SK-N-SH treated with all-trans-retinoic acid at 6 μM for 48 hours (cell line): Measurements from ENCODE around the gene PAK6.

Source experiments
- ATAC-seq: fragments of 200-7000 bp; cut with Tn5 transposase; 3 replicates; pipeline ENCODE4 v1.9.1; 2020; ENCODE audit warnings: mild to moderate bottlenecking, moderate library complexity
- ARNTL ChIP-seq: fragments of 450-650 bp; formaldehyde crosslinking; IDR thresholded peaks from 2 replicates; pipeline ENCODE4 v1.5.0; 2020; ENCODE audit warnings: low read depth, mild to moderate bottlenecking, moderate library complexity, borderline replicate concordance
- BACH2 ChIP-seq: fragments of 250-450 bp; sonication (Bioruptor Pico); IDR thresholded peaks from 2 replicates; pipeline ENCODE4 v1.9.0; 2021; ENCODE audit warnings: mild to moderate bottlenecking, borderline replicate concordance
- CSDC2 ChIP-seq: fragments of 250-450 bp; sonication (Bioruptor Pico); IDR thresholded peaks from 2 replicates; pipeline ENCODE4 v1.5.0; 2020; ENCODE audit warnings: mild to moderate bottlenecking, moderate library complexity
- ESRRG ChIP-seq: fragments of 250-450 bp; sonication (Bioruptor Pico); IDR thresholded peaks from 2 replicates; pipeline ENCODE4 v1.6.1; 2021; ENCODE audit warnings: mild to moderate bottlenecking
- GLIS3 ChIP-seq: fragments of 250-450 bp; sonication (Bioruptor Pico); IDR thresholded peaks from 2 replicates; pipeline ENCODE4 v1.5.0; 2020; ENCODE audit warnings: mild to moderate bottlenecking, moderate library complexity
- ISL1 ChIP-seq: fragments of 250-450 bp; sonication (Bioruptor Pico); IDR thresholded peaks from 2 replicates; pipeline ENCODE4 v2.1.2; 2022; ENCODE audit warnings: mild to moderate bottlenecking, moderate library complexity
- OSR1 ChIP-seq: fragments of 250-450 bp; sonication (Bioruptor Pico); IDR thresholded peaks from 2 replicates; pipeline ENCODE4 v1.8.0; 2022; ENCODE audit warnings: moderate library complexity, mild to moderate bottlenecking, inconsistent platforms
- PPARA ChIP-seq: fragments of 250-450 bp; sonication (Bioruptor Pico); IDR thresholded peaks from 2 replicates; pipeline ENCODE4 v1.5.0; 2020; ENCODE audit warnings: mild to moderate bottlenecking, borderline replicate concordance
- RARB ChIP-seq: fragments of 250-450 bp; sonication (Bioruptor Pico); IDR thresholded peaks from 2 replicates; pipeline ENCODE4 v1.8.0; 2021; ENCODE audit warnings: mild to moderate bottlenecking, moderate library complexity
- SNAI2 ChIP-seq: fragments of 250-450 bp; sonication (Bioruptor Pico); IDR thresholded peaks from 2 replicates; pipeline ENCODE4 v1.5.0; 2020; ENCODE audit warnings: mild to moderate bottlenecking, moderate library complexity
- TCF4 ChIP-seq: fragments of 250-450 bp; sonication (Bioruptor Pico); IDR thresholded peaks from 2 replicates; pipeline ENCODE4 v1.8.0; 2021; ENCODE audit warnings: mild to moderate bottlenecking, moderate library complexity, borderline replicate concordance
- TOX ChIP-seq: fragments of 250-450 bp; sonication (Bioruptor Pico); IDR thresholded peaks from 2 replicates; pipeline ENCODE4 v1.8.0; 2021; ENCODE audit warnings: mild to moderate bottlenecking, moderate library complexity, borderline replicate concordance
- ZC3H10 ChIP-seq: fragments of 250-450 bp; sonication (Bioruptor Pico); IDR thresholded peaks from 2 replicates; pipeline ENCODE4 v1.5.1; 2021; ENCODE audit warnings: mild to moderate bottlenecking, moderate library complexity
- ZFP3 ChIP-seq: fragments of 250-450 bp; sonication (Bioruptor Pico); IDR thresholded peaks from 2 replicates; pipeline ENCODE4 v1.5.0; 2020; ENCODE audit warnings: mild to moderate bottlenecking, moderate library complexity
- ZFP30 ChIP-seq: fragments of 450-650 bp; formaldehyde crosslinking; IDR thresholded peaks from 2 replicates; pipeline ENCODE4 v1.5.0; 2022; ENCODE audit warnings: mild to moderate bottlenecking, moderate library complexity
- ZNF565 ChIP-seq: fragments of 450-650 bp; formaldehyde crosslinking; conservative IDR thresholded peaks from 2 replicates; pipeline ENCODE4 v1.5.0; 2020; ENCODE audit warnings: low read depth, mild to moderate bottlenecking, moderate library complexity
- ZNF70 ChIP-seq: fragments of 450-650 bp; formaldehyde crosslinking; IDR thresholded peaks from 2 replicates; pipeline ENCODE4 v1.5.0; 2020; ENCODE audit warnings: mild to moderate bottlenecking, moderate library complexity
- TF ChIP-seq, protein P1 (sequence below): fragments of 250-450 bp; sonication (Bioruptor Pico); IDR thresholded peaks from 2 replicates; pipeline ENCODE4 v1.5.1; 2021; ENCODE audit warnings: mild to moderate bottlenecking, moderate library complexity
- TF ChIP-seq, protein P2 (sequence below): fragments of 250-450 bp; sonication (Bioruptor Pico); IDR thresholded peaks from 2 replicates; pipeline ENCODE4 v1.8.0; 2020; ENCODE audit warnings: mild to moderate bottlenecking, moderate library complexity, borderline replicate concordance
- TF ChIP-seq, protein P3 (sequence below): fragments of 250-450 bp; sonication (Bioruptor Pico); IDR thresholded peaks from 2 replicates; pipeline ENCODE4 v1.5.1; 2020; ENCODE audit warnings: low read depth, mild to moderate bottlenecking, moderate library complexity
- TF ChIP-seq, protein P4 (sequence below): fragments of 250-450 bp; sonication (Bioruptor Pico); IDR thresholded peaks from 2 replicates; pipeline ENCODE4 v1.5.0; 2020; ENCODE audit warnings: mild to moderate bottlenecking, moderate library complexity
- TF ChIP-seq, protein P5 (sequence below): fragments of 250-450 bp; sonication (Bioruptor Pico); IDR thresholded peaks from 2 replicates; pipeline ENCODE4 v1.8.0; 2021; ENCODE audit warnings: low read depth, mild to moderate bottlenecking, moderate library complexity, borderline replicate concordance

The PAK6 gene

DNA sequence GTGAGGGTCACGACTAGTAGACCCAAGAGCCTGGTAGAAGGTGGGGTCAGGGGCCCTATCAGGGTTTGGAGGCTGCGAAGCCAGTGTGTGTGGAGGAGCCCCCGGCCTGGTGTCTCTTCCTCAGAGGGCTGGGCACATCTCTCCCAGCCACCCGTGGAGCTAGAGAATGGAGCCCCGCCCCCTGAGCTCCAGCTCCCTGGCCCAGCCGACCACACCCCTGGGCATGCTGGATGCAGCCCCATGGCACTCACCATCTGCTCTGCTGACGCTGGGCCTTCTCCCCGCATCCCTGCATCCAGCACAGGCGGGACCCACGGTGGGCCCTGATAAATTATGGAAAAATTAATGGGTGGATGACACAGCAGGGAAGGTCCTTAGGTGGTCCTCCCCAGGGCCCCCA lies 26.5 kb downstream of the PAK6 start:
- ATAC-seq, result no peak
- TF ChIP-seq ISL1 (CRISPR knock-in tag) (no peak), TCF4 (CRISPR knock-in tag) (no peak), CSDC2 (no peak), ZNF565 (no peak), ZFP30 (CRISPR knock-in tag) (no peak), GLIS3 (CRISPR knock-in tag) (no peak), ZFP3 (CRISPR knock-in tag) (no peak), BACH2 (CRISPR knock-in tag) (no peak), ZC3H10 (CRISPR knock-in tag) (no peak), TOX (no peak), ZNF70 (no peak), ARNTL (CRISPR knock-in tag) (no peak), PPARA (CRISPR knock-in tag) (no peak), OSR1 (no peak), ESRRG (CRISPR knock-in tag) (no peak), SNAI2 (no peak)
- TF ChIP-seq, protein P1, sequence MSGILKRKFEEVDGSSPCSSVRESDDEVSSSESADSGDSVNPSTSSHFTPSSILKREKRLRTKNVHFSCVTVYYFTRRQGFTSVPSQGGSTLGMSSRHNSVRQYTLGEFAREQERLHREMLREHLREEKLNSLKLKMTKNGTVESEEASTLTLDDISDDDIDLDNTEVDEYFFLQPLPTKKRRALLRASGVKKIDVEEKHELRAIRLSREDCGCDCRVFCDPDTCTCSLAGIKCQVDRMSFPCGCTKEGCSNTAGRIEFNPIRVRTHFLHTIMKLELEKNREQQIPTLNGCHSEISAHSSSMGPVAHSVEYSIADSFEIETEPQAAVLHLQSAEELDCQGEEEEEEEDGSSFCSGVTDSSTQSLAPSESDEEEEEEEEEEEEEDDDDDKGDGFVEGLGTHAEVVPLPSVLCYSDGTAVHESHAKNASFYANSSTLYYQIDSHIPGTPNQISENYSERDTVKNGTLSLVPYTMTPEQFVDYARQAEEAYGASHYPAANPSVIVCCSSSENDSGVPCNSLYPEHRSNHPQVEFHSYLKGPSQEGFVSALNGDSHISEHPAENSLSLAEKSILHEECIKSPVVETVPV, result no peak
- TF ChIP-seq, protein P2, sequence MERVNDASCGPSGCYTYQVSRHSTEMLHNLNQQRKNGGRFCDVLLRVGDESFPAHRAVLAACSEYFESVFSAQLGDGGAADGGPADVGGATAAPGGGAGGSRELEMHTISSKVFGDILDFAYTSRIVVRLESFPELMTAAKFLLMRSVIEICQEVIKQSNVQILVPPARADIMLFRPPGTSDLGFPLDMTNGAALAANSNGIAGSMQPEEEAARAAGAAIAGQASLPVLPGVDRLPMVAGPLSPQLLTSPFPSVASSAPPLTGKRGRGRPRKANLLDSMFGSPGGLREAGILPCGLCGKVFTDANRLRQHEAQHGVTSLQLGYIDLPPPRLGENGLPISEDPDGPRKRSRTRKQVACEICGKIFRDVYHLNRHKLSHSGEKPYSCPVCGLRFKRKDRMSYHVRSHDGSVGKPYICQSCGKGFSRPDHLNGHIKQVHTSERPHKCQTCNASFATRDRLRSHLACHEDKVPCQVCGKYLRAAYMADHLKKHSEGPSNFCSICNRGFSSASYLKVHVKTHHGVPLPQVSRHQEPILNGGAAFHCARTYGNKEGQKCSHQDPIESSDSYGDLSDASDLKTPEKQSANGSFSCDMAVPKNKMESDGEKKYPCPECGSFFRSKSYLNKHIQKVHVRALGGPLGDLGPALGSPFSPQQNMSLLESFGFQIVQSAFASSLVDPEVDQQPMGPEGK, result no peak
- TF ChIP-seq, protein P3, sequence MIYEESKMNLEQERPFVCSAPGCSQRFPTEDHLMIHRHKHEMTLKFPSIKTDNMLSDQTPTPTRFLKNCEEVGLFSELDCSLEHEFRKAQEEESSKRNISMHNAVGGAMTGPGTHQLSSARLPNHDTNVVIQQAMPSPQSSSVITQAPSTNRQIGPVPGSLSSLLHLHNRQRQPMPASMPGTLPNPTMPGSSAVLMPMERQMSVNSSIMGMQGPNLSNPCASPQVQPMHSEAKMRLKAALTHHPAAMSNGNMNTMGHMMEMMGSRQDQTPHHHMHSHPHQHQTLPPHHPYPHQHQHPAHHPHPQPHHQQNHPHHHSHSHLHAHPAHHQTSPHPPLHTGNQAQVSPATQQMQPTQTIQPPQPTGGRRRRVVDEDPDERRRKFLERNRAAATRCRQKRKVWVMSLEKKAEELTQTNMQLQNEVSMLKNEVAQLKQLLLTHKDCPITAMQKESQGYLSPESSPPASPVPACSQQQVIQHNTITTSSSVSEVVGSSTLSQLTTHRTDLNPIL (CRISPR knock-in tag), result no peak
- TF ChIP-seq, protein P4, sequence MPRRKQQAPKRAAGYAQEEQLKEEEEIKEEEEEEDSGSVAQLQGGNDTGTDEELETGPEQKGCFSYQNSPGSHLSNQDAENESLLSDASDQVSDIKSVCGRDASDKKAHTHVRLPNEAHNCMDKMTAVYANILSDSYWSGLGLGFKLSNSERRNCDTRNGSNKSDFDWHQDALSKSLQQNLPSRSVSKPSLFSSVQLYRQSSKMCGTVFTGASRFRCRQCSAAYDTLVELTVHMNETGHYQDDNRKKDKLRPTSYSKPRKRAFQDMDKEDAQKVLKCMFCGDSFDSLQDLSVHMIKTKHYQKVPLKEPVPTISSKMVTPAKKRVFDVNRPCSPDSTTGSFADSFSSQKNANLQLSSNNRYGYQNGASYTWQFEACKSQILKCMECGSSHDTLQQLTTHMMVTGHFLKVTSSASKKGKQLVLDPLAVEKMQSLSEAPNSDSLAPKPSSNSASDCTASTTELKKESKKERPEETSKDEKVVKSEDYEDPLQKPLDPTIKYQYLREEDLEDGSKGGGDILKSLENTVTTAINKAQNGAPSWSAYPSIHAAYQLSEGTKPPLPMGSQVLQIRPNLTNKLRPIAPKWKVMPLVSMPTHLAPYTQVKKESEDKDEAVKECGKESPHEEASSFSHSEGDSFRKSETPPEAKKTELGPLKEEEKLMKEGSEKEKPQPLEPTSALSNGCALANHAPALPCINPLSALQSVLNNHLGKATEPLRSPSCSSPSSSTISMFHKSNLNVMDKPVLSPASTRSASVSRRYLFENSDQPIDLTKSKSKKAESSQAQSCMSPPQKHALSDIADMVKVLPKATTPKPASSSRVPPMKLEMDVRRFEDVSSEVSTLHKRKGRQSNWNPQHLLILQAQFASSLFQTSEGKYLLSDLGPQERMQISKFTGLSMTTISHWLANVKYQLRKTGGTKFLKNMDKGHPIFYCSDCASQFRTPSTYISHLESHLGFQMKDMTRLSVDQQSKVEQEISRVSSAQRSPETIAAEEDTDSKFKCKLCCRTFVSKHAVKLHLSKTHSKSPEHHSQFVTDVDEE (CRISPR knock-in tag), result no peak

DNA sequence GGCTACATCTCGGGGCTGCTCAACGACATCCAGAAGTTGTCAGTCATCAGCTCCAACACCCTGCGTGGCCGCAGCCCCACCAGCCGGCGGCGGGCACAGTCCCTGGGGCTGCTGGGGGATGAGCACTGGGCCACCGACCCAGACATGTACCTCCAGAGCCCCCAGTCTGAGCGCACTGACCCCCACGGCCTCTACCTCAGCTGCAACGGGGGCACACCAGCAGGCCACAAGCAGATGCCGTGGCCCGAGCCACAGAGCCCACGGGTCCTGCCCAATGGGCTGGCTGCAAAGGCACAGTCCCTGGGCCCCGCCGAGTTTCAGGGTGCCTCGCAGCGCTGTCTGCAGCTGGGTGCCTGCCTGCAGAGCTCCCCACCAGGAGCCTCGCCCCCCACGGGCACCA lies 27.0 kb downstream of the PAK6 start:
- TF ChIP-seq TOX (no peak), RARB (CRISPR knock-in tag) (no peak), ARNTL (CRISPR knock-in tag) (no peak), CSDC2 (no peak), GLIS3 (CRISPR knock-in tag) (no peak), ISL1 (CRISPR knock-in tag) (no peak)
- TF ChIP-seq, protein P1, result no peak
- TF ChIP-seq, protein P3 (CRISPR knock-in tag), result no peak
- TF ChIP-seq, all 23 proteins: peak for 0
- ATAC-seq, result no peak

DNA sequence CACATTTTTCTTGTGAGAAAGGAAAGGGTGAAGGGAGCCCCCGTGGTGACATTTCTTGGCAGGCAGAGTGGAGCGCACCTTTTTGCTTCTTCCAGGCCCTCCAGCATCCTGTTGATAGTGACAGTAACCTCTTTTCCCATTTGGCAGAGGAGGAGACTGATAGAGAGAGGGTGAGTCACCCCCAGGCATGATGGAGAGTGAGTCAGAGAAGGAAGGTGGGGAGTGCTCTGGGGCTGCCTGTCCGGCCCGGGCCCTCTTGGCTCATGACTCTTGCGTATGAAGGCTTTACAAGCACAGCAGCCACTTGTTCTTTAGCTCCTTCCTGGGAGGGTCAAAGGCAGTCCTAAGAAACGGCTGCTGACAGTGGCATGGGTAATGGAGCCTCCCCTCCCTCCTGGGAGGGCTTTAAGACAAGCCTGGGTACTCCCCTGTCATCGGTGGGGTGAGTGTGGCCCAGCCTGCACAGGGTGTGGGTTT lies 28.0 kb downstream of the PAK6 start:
- peak; percentile 93 for ATAC-seq
- TF ChIP-seq CSDC2 (no peak), PPARA (CRISPR knock-in tag) (no peak), ESRRG (CRISPR knock-in tag) (no peak), ZC3H10 (CRISPR knock-in tag) (no peak), TOX (no peak), SNAI2 (no peak), TCF4 (CRISPR knock-in tag) (no peak), GLIS3 (CRISPR knock-in tag) (no peak), OSR1 (no peak)
- TF ChIP-seq, protein P2, result no peak
- TF ChIP-seq, protein P5, sequence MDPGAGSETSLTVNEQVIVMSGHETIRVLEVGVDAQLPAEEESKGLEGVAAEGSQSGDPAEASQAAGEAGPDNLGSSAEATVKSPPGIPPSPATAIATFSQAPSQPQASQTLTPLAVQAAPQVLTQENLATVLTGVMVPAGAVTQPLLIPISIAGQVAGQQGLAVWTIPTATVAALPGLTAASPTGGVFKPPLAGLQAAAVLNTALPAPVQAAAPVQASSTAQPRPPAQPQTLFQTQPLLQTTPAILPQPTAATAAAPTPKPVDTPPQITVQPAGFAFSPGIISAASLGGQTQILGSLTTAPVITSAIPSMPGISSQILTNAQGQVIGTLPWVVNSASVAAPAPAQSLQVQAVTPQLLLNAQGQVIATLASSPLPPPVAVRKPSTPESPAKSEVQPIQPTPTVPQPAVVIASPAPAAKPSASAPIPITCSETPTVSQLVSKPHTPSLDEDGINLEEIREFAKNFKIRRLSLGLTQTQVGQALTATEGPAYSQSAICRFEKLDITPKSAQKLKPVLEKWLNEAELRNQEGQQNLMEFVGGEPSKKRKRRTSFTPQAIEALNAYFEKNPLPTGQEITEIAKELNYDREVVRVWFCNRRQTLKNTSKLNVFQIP (CRISPR knock-in tag), result no peak
